GM18868 (cell line): ENCODE data around the gene STH.
"Not testable (repeated sequence)": the region's sequence is repeated elsewhere in the genome, so short reads cannot be mapped to it uniquely, and the experiment has no call there.

Experiments
- ATAC-seq: cut with Tn5 transposase; IDR thresholded peaks from one replicate; pipeline ENCODE4 v1.9.1; 2021; ENCODE audit warnings: mild to moderate bottlenecking, moderate library complexity; ENCODE audit not compliant: unreplicated experiment

The STH gene

DNA sequence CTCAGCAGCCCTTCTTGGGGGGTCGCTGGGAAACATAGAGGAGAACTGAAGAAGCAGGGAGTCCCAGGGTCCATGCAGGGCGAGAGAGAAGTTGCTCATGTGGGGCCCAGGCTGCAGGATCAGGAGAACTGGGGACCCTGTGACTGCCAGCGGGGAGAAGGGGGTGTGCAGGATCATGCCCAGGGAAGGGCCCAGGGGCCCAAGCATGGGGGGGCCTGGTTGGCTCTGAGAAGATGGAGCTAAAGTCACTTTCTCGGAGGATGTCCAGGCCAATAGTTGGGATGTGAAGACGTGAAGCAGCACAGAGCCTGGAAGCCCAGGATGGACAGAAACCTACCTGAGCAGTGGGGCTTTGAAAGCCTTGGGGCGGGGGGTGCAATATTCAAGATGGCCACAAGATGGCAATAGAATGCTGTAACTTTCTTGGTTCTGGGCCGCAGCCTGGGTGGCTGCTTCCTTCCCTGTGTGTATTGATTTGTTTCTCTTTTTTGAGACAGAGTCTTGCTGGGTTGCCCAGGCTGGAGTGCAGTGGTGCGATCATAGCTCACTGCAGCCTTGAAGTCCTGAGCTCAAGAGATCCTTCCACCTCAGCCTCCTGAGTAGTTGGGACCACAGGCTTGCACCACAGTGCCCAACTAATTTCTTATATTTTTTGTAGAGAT lies 3.4 kb downstream of the STH start:
- peak; percentile 45 for ATAC-seq

DNA sequence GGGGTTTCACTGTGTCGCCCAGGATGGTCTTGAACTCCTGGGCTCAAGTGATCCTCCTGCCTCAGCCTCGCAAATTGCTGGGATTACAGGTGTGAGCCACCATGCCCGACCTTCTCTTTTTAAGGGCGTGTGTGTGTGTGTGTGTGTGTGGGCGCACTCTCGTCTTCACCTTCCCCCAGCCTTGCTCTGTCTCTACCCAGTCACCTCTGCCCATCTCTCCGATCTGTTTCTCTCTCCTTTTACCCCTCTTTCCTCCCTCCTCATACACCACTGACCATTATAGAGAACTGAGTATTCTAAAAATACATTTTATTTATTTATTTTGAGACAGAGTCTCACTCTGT lies 3.9 kb downstream of the STH start:
- no peak for ATAC-seq

DNA sequence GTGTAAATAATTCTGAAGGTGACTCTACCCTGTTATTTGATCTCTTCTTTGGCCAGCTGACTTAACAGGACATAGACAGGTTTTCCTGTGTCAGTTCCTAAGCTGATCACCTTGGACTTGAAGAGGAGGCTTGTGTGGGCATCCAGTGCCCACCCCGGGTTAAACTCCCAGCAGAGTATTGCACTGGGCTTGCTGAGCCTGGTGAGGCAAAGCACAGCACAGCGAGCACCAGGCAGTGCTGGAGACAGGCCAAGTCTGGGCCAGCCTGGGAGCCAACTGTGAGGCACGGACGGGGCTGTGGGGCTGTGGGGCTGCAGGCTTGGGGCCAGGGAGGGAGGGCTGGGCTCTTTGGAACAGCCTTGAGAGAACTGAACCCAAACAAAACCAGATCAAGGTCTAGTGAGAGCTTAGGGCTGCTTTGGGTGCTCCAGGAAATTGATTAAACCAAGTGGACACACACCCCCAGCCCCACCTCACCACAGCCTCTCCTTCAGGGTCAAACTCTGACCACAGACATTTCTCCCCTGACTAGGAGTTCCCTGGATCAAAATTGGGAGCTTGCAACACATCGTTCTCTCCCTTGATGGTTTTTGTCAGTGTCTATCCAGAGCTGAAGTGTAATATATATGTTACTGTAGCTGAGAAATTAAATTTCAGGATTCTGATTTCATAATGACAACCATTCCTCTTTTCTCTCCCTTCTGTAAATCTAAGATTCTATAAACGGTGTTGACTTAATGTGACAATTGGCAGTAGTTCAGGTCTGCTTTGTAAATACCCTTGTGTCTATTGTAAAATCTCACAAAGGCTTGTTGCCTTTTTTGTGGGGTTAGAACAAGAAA lies 5.1 kb downstream of the STH start:
- ATAC-seq: no peak

DNA sequence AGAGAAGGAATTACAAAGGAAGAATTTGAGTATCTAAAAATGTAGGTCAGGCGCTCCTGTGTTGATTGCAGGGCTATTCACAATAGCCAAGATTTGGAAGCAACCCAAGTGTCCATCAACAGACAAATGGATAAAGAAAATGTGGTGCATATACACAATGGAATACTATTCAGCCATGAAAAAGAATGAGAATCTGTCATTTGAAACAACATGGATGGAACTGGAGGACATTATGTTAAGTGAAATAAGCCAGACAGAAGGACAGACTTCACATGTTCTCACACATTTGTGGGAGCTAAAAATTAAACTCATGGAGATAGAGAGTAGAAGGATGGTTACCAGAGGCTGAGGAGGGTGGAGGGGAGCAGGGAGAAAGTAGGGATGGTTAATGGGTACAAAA lies 7.0 kb downstream of the STH start:
- ATAC-seq: not testable (repeated sequence)

DNA sequence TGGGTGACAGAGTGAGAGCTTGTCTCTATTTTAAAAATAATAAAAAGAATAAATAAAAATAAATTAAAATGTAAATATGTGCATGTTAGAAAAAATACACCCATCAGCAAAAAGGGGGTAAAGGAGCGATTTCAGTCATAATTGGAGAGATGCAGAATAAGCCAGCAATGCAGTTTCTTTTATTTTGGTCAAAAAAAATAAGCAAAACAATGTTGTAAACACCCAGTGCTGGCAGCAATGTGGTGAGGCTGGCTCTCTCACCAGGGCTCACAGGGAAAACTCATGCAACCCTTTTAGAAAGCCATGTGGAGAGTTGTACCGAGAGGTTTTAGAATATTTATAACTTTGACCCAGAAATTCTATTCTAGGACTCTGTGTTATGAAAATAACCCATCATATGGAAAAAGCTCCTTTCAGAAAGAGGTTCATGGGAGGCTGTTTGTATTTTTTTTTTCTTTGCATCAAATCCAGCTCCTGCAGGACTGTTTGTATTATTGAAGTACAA lies 8.5 kb downstream of the STH start:
- no peak for ATAC-seq

DNA sequence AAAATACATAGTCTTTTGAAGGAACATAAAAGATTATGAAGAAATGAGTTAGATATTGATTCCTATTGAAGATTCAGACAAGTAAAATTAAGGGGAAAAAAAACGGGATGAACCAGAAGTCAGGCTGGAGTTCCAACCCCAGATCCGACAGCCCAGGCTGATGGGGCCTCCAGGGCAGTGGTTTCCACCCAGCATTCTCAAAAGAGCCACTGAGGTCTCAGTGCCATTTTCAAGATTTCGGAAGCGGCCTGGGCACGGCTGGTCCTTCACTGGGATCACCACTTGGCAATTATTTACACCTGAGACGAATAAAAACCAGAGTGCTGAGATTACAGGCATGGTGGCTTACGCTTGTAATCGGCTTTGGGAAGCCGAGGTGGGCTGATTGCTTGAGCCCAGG lies 9.5 kb downstream of the STH start:
- ATAC-seq: no peak

DNA sequence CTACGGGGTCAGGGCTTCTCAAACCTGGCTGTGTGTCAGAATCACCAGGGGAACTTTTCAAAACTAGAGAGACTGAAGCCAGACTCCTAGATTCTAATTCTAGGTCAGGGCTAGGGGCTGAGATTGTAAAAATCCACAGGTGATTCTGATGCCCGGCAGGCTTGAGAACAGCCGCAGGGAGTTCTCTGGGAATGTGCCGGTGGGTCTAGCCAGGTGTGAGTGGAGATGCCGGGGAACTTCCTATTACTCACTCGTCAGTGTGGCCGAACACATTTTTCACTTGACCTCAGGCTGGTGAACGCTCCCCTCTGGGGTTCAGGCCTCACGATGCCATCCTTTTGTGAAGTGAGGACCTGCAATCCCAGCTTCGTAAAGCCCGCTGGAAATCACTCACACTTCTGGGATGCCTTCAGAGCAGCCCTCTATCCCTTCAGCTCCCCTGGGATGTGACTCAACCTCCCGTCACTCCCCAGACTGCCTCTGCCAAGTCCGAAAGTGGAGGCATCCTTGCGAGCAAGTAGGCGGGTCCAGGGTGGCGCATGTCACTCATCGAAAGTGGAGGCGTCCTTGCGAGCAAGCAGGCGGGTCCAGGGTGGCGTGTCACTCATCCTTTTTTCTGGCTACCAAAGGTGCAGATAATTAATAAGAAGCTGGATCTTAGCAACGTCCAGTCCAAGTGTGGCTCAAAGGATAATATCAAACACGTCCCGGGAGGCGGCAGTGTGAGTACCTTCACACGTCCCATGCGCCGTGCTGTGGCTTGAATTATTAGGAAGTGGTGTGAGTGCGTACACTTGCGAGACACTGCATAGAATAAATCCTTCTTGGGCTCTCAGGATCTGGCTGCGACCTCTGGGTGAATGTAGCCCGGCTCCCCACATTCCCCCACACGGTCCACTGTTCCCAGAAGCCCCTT lies 10.9 kb downstream of the STH start:
- no peak for ATAC-seq

DNA sequence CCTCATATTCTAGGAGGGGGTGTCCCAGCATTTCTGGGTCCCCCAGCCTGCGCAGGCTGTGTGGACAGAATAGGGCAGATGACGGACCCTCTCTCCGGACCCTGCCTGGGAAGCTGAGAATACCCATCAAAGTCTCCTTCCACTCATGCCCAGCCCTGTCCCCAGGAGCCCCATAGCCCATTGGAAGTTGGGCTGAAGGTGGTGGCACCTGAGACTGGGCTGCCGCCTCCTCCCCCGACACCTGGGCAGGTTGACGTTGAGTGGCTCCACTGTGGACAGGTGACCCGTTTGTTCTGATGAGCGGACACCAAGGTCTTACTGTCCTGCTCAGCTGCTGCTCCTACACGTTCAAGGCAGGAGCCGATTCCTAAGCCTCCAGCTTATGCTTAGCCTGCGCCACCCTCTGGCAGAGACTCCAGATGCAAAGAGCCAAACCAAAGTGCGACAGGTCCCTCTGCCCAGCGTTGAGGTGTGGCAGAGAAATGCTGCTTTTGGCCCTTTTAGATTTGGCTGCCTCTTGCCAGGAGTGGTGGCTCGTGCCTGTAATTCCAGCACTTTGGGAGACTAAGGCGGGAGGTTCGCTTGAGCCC lies 11.6 kb downstream of the STH start:
- no peak for ATAC-seq

DNA sequence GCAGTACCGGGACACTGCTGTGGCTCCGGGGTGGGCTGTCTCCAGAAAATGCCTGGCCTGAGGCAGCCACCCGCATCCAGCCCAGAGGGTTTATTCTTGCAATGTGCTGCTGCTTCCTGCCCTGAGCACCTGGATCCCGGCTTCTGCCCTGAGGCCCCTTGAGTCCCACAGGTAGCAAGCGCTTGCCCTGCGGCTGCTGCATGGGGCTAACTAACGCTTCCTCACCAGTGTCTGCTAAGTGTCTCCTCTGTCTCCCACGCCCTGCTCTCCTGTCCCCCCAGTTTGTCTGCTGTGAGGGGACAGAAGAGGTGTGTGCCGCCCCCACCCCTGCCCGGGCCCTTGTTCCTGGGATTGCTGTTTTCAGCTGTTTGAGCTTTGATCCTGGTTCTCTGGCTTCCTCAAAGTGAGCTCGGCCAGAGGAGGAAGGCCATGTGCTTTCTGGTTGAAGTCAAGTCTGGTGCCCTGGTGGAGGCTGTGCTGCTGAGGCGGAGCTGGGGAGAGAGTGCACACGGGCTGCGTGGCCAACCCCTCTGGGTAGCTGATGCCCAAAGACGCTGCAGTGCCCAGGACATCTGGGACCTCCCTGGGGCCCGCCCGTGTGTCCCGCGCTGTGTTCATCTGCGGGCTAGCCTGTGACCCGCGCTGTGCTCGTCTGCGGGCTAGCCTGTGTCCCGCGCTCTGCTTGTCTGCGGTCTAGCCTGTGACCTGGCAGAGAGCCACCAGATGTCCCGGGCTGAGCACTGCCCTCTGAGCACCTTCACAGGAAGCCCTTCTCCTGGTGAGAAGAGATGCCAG lies 12.9 kb downstream of the STH start:
- no peak for ATAC-seq

DNA sequence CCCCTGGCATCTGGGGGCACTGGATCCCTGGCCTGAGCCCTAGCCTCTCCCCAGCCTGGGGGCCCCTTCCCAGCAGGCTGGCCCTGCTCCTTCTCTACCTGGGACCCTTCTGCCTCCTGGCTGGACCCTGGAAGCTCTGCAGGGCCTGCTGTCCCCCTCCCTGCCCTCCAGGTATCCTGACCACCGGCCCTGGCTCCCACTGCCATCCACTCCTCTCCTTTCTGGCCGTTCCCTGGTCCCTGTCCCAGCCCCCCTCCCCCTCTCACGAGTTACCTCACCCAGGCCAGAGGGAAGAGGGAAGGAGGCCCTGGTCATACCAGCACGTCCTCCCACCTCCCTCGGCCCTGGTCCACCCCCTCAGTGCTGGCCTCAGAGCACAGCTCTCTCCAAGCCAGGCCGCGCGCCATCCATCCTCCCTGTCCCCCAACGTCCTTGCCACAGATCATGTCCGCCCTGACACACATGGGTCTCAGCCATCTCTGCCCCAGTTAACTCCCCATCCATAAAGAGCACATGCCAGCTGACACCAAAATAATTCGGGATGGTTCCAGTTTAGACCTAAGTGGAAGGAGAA lies 13.5 kb downstream of the STH start:
- ATAC-seq: no peak

DNA sequence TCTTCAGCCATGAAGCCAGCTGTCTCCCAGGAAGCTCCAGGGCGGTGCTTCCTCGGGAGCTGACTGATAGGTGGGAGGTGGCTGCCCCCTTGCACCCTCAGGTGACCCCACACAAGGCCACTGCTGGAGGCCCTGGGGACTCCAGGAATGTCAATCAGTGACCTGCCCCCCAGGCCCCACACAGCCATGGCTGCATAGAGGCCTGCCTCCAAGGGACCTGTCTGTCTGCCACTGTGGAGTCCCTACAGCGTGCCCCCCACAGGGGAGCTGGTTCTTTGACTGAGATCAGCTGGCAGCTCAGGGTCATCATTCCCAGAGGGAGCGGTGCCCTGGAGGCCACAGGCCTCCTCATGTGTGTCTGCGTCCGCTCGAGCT lies 14.1 kb downstream of the STH start:
- no peak for ATAC-seq

DNA sequence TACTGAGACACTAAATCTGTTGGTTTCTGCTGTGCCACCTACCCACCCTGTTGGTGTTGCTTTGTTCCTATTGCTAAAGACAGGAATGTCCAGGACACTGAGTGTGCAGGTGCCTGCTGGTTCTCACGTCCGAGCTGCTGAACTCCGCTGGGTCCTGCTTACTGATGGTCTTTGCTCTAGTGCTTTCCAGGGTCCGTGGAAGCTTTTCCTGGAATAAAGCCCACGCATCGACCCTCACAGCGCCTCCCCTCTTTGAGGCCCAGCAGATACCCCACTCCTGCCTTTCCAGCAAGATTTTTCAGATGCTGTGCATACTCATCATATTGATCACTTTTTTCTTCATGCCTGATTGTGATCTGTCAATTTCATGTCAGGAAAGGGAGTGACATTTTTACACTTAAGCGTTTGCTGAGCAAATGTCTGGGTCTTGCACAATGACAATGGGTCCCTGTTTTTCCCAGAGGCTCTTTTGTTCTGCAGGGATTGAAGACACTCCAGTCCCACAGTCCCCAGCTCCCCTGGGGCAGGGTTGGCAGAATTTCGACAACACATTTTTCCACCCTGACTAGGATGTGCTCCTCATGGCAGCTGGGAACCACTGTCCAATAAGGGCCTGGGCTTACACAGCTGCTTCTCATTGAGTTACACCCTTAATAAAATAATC lies 14.6 kb downstream of the STH start:
- ATAC-seq: no peak

DNA sequence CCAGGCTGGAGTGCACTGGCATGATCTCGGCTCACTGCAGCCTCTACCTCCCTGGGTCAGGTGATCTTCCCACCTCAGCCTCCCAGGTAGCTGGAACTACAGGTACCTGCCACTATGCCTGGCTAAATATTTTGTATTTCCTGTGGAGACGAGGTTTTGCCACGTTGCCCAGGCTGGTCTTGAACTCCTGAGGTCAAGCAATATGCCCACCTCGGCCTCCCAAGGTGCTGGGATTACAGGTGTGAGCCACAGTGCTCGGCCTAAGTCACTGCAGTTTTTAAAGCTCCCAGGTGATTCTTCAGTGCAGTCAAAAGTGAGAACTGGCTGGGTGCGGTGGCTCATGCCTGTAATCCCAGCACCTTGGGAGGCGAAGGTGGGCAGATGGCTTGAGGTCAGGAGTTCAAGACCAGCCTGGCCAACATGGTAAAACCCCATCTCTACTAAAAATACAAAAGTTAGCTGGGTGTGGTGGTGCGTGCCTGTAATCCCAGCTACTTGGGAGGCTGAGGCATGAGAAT lies 20.4 kb downstream of the STH start:
- ATAC-seq: not testable (repeated sequence)

DNA sequence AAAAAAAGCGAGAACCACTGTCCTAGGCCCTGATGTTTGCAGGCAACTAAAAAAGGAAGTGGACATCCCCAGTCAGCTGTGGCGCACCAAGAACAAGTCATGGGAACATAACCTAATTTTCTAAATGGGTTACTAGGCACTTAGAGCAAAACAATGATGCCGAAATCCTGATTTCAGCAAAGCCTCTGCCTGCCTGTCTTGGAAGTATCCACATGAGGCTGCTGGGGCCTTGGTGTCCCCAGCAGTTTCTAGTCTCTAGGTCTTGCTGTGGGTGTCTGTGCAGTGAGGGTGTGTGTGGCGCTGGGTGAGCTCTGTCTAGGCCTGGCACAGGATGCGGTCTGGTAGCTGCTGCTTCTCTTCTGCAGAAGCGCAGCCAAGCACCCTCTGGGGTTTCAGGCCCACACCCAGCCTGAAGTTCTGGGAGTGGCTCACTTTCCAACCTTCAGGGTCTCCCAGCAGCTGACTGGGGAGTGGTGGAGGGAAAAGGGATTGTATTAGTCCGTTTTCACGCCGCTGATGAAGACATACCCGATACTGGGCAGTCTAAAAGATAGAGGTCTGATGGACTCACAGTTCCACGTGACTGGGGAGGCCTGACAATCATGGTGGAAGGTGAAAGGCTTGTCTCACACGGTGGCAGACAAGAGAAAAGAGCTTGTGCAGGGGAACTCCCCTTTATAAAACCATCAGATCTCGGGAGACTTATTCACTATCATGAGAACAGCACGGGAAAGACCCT lies 21.1 kb downstream of the STH start:
- no peak for ATAC-seq

DNA sequence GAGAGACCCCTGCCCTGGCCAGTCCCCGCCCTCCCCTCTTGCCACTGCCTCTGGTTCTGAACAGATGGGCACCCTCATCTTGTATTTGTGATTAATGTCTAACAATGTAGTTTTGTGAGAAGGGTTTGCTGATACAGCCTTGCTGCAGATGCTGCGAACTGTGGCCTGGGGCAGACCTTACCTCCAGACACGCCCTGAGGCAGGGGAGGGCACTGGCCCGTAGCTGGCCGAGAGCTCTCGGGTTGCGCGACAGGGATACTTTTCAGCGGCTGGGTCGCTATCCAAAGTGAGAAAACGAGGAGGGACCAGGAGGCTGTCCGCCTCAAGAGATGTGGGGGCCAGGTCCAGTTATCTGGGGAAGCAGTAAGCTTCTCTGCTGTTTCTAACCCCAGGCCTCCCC lies 21.9 kb downstream of the STH start:
- no peak for ATAC-seq

DNA sequence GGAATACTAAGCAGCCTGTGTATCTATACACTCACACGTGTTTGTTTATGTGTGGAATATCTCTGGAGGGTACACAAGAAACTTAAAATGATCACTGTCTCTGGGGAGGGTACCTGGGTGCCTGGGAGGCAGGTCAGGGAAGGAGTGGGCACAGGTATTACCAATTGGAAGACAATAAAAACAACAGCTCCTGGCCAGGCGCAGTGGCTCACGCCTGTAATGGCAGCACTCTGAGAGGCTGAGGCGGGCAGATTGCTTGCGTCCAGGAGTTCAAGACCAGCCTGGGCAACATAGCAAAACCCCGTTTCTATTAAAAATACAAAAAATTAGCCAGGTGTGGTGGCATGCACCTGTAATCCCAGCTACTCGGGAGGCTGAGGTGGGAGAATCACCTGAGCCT lies 24.3 kb downstream of the STH start:
- ATAC-seq: not testable (repeated sequence)

DNA sequence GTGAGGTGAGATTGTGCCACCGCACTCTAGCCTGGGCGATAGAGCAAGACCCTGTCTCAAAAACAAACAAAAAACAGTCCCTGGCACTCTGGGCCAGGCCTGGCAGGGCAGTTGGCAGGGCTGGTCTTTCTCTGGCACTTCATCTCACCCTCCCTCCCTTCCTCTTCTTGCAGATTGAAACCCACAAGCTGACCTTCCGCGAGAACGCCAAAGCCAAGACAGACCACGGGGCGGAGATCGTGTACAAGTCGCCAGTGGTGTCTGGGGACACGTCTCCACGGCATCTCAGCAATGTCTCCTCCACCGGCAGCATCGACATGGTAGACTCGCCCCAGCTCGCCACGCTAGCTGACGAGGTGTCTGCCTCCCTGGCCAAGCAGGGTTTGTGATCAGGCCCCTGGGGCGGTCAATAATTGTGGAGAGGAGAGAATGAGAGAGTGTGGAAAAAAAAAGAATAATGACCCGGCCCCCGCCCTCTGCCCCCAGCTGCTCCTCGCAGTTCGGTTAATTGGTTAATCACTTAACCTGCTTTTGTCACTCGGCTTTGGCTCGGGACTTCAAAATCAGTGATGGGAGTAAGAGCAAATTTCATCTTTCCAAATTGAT lies 24.8 kb downstream of the STH start:
- no peak for ATAC-seq

DNA sequence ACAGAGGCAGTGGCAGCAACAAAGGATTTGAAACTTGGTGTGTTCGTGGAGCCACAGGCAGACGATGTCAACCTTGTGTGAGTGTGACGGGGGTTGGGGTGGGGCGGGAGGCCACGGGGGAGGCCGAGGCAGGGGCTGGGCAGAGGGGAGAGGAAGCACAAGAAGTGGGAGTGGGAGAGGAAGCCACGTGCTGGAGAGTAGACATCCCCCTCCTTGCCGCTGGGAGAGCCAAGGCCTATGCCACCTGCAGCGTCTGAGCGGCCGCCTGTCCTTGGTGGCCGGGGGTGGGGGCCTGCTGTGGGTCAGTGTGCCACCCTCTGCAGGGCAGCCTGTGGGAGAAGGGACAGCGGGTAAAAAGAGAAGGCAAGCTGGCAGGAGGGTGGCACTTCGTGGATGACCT lies 25.5 kb downstream of the STH start:
- no peak for ATAC-seq
